Daoy (cell line): ENCODE results near the gene KIF12. TPM values are rescaled to one million over a fixed set of nuclear protein-coding genes. Genes with fewer than 3 reads are reported as not detected.
"Not testable (repeated sequence)": the region's sequence is repeated elsewhere in the genome, so short reads cannot be mapped to it uniquely, and the experiment has no call there.

Experiments
- DNase-seq: peaks from one replicate; pipeline ENCODE4 v3.0.0-alpha.2; 2015; ENCODE audit warnings: low read depth
- total RNA-seq: library from RNA; depleted of rRNA; stranded (reverse); fragments of >200 nt; shearing (Covaris generic); gene quantifications from 2 replicates; pipeline ENCODE4 v1.2.3, GENCODE V29; 2014; rRNA removed

Gene KIF12
- total RNA-seq: not detected in 2 replicates

DNA sequence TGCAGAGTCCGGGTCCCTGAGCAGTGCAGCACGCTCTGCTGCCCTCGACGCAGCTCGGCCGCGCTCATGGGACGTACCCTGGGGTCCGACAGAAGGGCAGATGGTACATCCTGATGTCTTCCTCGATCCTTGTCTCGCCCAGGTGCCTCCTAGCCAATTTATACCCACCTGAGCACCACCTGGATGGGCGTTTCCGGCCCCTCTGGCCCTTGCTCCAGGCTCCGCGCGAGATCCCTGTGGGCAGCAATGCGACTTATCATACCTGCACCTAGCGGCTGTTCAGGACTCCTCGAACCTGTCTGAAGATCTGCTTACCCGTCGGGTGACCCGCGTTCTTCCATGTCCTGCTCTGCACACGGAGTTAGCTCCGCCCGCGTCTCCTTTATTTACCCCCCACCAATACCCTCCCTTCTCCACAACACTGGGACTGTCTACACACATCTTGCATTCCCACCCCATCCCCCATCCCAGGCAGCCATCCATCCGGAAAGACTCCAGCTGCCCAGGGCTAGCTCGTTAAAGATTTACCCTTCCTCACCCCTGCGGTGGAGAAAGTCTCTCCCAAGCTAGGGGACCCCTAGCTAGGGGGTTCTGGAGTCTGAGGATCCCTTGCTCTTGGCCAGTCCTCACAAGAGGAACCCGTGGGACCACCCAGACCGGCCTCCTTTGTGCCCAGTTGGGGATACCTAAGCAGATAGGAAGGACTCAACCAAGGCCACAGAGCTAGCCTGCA lies at the start of gene KIF12:
KIF12 (minus strand) TSS at position 357 of the 733 bp plus-strand sequence; CDS start at position 341, 16 bp downstream.
- no peak for DNase-seq

DNA sequence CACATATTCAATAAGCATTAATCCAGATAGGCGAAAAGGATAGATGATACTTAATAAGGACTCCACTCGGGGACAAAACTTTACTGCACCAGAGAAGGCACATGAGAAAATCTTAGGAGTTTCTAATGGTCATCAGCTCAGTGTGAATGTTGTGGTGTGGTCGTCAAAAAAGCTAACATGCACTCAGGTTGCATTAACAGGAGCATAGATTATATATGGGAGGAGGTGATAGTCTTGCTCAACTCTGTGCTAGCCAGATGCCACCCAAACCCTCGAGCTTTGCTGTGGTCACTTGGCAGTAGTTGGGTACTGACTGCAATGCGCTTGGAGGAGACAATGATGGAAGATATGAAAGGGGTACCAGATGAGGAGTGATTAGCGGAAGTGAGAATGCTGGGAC lies 47.6 kb upstream of the KIF12 start:
- no peak for DNase-seq

DNA sequence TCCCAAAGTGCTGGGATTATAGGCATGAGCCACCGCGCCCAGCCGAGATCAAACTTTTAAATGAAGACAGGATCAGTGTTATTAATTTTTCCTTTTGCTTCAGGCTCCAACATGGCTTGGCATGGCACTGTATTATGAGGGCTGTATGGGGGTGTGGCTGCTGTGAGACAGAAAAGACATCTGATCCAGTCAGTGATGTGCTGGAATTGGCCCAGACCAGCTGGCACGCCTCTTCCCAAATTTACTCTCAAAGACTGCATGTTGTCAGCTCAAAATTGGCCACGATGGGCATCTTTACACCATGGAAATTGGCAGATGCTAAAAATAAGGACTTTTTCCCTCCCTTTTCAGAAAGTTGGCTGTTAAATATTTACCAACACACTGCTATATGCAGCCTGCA lies 44.1 kb upstream of the KIF12 start:
- no peak for DNase-seq

DNA sequence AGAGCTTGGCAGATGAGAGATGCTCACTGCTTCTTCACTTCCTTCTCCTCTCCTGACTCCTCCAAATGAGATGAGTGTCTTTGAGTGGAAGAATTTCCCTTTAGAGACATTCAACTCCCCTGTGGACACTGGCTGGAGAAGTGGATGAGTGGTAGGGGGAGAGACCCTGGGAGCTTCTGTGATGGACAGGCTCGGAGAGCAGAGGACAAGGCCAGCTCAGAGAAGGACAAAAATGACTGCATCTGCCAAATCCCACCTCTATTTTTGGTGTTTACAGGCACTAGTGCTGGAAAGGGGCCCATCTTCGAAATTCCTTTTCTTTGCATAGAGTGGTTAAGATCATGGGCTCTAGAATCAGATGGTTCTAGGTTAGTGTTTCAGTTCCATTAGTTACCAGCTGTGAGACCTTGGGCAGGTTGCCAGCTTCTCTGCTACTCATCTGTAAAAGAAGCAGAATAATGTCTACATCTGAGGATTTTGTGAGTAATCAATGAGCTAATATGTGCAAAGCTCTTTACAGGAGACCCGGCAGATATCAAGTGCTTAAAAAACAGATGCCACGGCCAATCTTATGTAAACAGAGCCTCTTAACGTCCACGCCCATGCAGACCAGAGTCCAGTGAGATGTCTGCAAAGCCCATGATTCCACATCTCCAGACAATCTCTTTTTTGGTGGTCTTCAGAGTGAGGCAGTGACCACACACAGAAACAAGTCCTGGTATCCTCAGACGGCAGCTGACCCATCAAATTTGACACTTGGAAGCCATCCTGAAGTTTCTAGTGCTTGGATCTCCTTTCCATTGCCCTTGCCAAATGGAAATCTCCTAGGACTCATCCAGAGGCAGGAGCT lies 42.7 kb upstream of the KIF12 start:
- no peak for DNase-seq

DNA sequence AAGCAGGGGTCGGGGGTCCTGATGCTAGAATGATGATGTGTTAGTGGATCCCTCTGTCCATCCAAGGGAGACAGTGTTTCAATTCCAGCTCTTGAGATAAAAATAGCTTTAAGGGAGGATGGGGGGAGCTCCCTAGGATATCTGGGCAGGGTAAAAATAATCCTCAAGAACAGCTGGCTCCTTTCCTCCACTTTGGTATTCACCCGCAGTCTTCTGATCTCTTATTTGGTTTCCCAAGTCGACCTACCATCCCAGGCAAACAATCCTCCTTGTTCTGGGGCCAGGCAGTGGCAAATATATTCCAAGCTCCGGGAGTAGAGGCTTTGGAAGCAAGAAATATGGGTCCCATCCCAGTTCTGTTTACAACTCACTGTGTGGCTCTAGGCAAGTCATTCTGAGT lies 41.8 kb upstream of the KIF12 start:
- no peak for DNase-seq

DNA sequence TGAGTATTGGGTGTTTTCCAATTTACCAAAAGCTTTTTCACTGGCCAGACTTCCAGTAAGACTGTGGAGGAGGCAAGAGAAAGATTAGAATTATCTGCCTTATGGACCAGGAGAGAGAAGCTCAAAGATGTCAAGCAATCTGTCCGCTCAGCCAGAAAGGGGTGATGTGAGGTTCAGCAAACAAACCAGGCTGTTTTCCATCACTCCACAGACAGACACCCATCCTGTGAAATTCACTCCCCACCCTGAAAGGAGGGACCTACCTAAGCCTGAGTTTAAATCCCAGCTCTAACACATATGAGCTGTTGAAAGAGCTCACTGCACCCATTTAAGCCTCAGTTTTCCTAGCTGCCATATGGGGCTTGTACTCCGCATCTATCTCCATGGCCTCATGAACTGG lies 41.3 kb upstream of the KIF12 start:
- no peak for DNase-seq

DNA sequence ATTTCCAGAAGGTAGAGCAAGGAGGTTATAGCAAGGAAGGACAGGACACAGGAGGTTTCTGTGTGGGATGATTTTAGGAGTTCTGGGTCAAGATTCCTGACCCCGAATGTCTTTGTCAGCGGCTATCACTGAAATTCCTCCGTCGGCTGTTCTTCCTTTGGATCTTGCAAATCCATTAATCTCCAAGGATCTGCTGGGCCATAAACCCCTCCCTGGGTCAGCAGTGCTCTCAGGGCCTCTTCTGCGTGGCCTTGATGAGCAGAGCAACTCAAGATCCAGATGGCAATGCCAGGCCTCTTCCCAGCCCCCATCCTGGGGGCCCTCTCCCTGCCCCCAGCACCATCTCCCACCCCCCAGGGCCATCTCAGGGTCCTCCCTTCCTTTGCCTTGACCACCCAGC lies 40.0 kb upstream of the KIF12 start:
- no peak for DNase-seq

DNA sequence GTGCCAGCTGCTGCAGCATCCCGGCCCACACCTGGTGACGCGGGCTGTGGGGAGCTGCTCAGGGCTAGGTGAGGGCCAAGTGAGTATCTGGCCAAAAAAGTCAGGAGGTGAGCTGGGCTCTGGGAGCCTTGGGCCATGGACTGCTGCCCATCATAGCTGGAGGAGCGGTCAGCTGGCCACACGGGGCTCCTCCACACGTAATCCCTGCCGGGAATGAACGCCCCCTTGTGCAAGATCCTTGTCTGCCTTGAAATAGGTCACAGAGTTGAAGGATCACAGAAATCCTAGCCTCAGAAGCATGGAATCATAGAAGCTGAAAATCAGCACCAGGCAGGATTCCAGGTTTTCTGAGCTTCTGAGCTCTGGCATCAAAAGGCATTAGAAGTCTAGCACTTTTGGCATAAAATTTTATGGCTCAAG lies 39.5 kb upstream of the KIF12 start:
- DNase-seq: no peak

DNA sequence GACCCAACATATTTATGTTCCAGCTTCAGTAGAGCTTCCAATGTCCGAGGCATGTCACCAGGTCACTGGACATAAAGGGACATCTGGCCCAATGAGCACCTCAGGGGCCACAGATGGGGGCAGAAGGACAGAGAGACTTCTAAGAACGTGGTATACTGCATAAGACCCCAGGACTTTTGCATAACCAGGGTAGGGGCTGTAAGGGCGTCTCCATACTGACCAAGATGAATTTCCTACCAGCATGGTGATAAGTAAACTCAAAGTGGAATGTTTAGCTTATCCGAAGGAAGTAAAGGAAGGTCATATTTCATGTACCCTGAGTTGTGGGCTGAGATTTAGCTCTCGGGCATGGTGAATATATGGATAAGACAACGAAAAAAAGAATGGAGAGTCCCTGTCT lies 38.7 kb upstream of the KIF12 start:
- no peak for DNase-seq

DNA sequence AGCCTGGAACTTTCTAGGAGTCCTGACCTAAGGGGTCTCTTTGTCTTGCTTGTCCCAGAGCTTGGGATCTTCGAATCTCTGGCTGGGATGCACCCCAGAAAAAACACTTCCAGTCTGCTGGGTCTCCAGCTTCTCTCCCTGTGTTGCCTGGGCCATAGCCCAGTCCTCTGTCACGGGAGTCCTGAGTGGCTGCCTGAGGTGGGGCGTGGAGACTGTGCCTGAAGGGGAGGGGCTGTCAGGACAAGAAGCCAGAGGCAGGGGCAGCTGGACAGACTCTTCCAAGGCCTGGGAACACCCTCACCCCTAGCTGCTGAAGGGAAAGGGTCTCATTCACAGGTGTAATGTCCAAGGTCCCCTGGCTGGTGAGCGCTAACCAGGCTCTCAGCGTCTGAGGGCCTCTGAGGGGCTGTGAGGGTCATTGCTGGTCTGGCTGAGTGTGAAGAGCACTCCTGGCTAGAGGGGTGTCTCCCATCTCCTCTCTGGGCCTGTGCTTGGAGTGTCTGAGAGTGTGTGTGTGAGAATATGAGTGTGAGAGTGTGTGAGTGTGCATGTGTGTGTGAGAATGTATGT lies 35.8 kb upstream of the KIF12 start:
- no peak for DNase-seq

DNA sequence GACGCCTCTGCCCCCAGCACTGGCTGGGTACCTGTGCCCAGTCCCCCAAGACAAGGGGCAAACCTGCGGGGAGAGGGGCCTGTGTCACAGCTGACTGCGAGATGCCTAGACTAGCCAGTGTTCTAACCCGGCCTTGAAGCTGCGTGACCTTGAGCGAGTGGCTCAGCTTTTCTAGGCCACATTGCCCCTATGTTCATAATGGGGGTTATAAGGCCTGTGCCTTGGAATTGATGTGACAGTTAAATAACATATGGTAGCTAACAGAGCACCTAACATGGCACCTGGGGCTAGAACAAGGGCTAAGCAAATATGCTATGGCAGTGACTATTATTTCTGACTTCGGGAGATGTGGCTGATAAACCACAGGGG lies 33.4 kb upstream of the KIF12 start:
- no peak for DNase-seq

DNA sequence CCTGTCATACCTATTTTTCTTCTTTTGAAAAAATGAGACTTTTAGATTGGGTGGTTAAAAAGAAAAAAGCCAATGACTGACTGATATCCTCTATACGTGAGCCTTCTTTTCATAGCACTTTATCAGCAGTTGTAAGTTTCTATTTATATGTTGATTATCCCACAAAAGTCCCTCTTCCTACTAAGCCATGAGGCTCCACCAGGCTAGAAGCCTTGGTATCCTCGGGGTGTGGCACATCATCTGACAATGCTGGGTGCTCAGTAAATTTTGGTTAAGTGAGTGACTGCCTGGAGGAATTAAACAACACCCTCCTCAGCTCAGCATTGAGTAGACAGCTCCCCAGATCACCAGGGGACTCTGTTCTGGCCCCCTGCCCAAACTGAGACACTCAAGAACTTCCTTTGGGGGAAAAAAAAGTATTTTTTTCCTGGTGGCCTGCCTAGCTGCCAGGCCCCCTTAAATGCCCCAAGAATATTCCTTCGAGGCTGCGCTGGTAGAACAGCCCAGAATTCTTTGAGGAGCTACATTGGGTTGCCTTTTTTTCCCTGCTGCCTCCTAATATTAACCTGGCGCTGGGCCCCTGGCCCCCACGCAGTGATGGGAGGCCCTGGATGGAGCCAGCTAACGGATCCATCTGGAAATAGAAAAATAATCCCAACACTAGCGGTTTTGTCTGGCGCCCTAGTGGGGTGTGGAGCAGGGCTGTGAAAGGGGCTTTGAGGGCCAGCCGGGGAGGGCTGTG lies 32.9 kb upstream of the KIF12 start:
- DNase-seq: no peak

DNA sequence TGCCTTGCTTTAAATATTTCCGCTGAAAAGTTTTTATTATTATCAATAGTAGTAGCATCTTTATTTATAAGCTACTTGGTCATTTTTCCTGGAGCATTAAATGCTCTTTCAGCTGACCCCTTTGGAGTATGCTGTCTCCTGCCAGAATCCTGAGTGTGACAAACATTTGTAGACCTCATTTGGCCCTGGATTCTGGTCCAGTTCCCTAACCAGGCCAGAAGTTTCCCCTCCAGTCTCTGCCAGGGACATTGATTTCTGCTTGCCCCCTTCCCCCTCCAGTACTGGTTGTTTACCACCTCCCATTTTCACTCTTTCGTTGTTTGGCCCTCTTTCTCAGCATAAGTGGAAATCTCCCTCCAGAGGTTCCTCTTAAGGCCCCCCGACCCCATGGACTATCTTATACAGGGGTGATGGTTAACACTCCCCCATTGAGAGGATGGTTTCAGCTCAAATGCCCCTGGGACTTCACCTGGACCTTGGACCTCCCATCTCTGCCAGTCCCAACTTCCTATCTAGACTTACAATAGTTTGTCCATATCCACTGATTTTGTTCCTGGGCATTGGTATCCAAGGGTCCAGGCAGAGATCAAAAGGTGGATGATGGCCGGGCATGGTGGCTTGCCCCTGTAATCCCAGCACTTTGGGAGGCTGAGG lies 31.7 kb upstream of the KIF12 start:
- no peak for DNase-seq

DNA sequence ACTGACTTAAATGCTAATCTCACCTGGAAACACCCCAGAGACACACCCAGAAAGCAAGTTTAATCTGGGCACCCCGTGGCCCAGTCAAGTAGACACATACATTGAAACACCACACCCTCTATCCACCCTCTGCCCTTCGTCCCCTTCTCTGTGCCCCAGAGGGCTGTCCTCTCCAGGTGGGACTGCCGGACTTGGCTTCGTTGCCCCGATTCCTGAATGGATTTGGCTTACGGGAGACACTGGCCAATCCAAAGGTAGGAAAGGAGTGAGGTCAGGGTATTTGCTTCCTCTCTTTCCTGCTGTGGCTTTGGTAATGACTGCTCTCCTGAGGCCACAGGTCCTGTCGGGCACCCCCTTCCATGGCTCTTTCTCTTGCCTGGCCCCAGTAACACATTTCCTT lies 31.0 kb upstream of the KIF12 start:
- no peak for DNase-seq

DNA sequence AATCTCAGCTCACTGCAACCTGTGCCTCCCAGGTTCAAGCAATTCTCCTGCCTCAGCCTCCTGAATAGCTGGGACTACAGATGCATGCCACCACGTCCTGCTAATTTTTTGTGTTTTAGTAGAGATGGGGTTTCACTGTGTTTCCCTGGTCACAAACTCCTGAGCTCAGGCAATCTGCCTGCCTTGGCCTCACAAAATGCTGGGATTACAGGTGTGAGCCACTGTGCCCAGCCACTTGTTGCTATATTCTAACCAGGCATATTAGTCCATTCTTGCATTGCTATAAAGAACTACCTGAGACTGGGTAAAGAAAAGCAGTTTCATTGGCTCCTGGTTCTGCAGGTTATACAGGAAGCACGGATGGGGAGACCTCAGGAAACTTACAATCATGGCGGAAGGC lies 29.7 kb upstream of the KIF12 start:
- DNase-seq: not testable (repeated sequence)

DNA sequence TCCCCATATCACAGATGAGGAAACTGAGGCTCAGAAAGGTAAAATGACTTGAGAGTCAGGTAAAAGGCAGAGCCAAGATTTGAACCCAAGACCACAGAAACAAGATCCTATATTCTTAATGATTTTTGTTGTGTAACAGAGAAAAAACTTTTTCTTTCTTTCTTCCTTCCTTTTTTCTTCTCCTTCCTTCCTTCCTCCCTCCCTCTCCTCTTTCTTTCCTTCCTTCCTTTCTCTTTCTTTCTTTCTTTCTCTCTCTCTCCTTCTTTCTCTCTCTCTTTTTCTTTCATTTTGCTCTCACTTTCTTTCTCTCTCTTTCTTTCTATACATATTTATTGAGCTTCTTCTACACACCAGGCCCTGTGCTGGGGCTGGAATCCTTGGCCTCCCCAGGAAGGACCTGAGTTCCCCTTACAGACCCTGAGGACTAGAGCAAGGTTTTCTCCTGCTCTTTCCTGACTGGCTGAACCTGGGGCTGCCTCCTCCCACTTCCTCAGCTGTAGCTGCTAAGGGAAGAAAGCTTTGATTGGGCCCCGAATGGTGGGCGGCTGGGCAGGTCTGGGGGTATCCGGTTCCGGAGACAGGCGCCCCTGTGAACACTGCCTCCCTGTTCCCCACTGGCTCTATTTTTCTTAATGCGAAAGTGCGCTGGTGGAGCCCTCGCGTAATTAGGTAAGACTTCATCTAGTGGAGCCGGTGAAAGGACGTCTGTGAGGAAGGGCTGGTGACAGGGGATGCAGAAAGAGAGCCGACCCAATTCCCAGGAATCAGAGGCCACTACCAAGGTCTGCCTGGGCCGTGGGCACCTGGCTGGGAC lies 27.4 kb upstream of the KIF12 start:
- DNase-seq: no peak

DNA sequence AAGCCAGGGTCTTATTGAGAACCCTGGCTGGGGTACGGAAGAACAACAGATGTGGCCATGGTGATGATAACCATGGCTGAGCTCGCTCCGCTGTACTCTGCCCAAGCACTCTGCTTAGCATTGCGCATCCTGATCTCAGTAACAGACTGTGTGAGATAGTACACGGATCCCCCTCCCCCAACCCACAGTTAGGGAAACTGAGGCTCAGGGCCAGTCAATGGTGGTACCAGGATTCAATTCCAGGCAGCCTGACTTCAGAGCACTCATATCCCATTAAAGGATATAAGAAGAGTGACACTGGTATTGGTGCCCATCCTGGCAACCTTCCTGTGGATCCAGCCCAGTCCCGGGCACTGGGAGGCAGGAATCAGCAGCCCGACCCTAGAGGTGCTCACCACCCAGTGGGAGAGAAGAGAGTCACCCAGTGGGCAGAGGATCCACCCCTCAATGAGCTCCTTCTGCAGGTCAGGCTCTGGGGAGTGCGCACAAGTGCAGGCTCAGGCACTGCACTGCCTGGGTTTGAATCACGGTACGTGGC lies 26.5 kb upstream of the KIF12 start:
- DNase-seq: no peak

DNA sequence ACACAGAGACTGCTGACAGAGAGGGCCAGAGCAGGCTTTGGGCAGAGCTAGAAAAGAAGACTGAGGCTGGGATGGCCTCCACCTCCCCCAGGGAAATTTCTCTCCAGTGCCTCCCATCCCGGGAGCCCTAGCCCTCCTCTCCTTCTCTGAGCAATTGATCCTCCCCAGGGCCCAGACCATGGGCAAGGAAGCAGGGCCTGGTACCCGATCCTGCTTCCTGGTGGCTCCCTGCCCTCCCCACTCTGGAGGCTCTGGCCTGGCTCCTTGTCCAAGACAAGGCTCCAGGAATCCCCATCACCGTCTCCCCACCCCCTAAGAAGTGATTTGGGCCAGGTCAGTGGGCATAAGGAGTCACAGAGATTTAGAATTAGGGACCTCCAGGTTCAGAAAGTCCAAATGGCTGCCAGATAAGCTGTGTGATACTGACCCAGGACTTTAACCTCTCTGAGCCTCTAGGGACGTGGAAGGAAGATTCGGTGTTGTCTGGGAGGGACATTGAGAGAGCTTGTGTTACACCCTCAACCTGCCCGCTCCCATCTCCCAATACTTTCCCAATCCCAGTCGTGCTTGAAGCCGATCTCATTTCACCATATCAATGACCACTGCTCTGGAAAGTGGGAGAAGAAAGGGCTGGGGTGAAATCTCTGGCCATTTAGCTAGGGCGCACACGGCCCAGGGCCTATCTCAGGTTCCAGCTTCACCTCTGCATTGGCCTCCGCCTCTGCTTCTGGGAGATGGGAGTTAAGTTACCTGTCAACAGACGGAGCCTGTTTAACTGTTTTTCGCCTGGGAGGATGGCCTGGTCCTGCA lies 25.8 kb upstream of the KIF12 start:
- no peak for DNase-seq

DNA sequence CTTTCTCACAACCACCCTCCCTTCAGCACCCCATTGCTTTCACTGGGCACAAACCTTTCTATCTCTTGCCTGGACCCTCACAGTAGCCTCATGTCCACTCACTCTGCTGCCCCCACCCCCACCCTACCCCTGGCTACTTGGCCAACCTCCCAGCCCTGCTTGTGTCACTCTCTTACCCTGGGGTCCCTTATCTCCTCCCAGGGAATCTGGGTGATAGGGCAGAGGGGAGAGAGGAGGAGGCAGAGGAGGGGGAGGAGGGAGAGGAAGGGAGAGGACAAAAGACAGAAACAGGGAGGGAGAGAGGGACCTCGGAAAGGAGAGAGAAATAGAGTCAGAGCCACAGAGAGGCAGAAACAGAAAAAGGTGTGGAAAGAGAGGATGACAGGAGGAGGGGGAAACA lies 25.0 kb upstream of the KIF12 start:
- no peak for DNase-seq
